Ishikawa (cell line): ENCODE measurements around the gene LYST.

Source experiments
- CEBPB ChIP-seq: IDR thresholded peaks from 2 replicates; pipeline ENCODE4 v1.6.1; 2012
- CREB1 ChIP-seq: IDR thresholded peaks from 2 replicates; pipeline ENCODE4 v1.6.1; 2012; ENCODE audit warnings: low read depth
- EGR1 ChIP-seq: IDR thresholded peaks from 2 replicates; pipeline ENCODE4 v1.6.1; 2012
- EP300 ChIP-seq: IDR thresholded peaks from 2 replicates; pipeline ENCODE4 v1.6.1; 2012; ENCODE audit warnings: borderline replicate concordance
- FOXM1 ChIP-seq: IDR thresholded peaks from 2 replicates; pipeline ENCODE4 v1.6.1; 2012; ENCODE audit warnings: low read depth, borderline replicate concordance
- MAX ChIP-seq: IDR thresholded peaks from 2 replicates; pipeline ENCODE4 v1.6.1; 2012
- NFIC ChIP-seq: IDR thresholded peaks from 2 replicates; pipeline ENCODE4 v1.6.1; 2012
- RAD21 ChIP-seq: IDR thresholded peaks from 2 replicates; pipeline ENCODE4 v1.6.1; 2012; ENCODE audit warnings: low read depth
- REST ChIP-seq: IDR thresholded peaks from 2 replicates; pipeline ENCODE4 v1.6.1; 2012; ENCODE audit warnings: low read depth, mild to moderate bottlenecking
- TAF1 ChIP-seq: IDR thresholded peaks from 2 replicates; pipeline ENCODE4 v1.6.1; 2012; ENCODE audit warnings: low read depth, mild to moderate bottlenecking
- TCF12 ChIP-seq: IDR thresholded peaks from 2 replicates; pipeline ENCODE4 v1.6.1; 2012; ENCODE audit warnings: low read depth
- TEAD4 ChIP-seq: IDR thresholded peaks from 2 replicates; pipeline ENCODE4 v1.6.1; 2012
- YY1 ChIP-seq: IDR thresholded peaks from 2 replicates; pipeline ENCODE4 v1.6.1; 2012; ENCODE audit warnings: low read depth
- ZBTB7A ChIP-seq: IDR thresholded peaks from 2 replicates; pipeline ENCODE4 v1.6.1; 2012; ENCODE audit warnings: low read depth

The LYST gene

GRCh38 chr1:235657747-235658526, 208.8 kb downstream of the LYST start:
- TF ChIP-seq CREB1: no peak
- no peak for TF ChIP-seq YY1
- TF ChIP-seq TCF12: no peak
- no peak for TF ChIP-seq EGR1
- TF ChIP-seq EP300: no peak
- TF ChIP-seq ZBTB7A: no peak
- no peak for TF ChIP-seq RAD21

- TF ChIP-seq RAD21: no peak
- TF ChIP-seq TAF1: no peak
- no peak for TF ChIP-seq NFIC
- no peak for TF ChIP-seq EP300
Observed at GRCh38 chr1:235657269-235657668, 209.4 kb downstream of the LYST start.

- no peak for TF ChIP-seq FOXM1
Observed at GRCh38 chr1:235652364-235652763, 214.3 kb downstream of the LYST start.

- no peak for TF ChIP-seq RAD21
- TF ChIP-seq TCF12: no peak
- no peak for TF ChIP-seq MAX
- no peak for TF ChIP-seq TEAD4
- TF ChIP-seq EGR1: no peak
- TF ChIP-seq CREB1: no peak
- no peak for TF ChIP-seq NFIC
Observed at GRCh38 chr1:235651170-235651806, 215.4 kb downstream of the LYST start.

- TF ChIP-seq MAX: 0 out of 2 replicates have a peak, but pooled peaks have one; percentile 16
- TF ChIP-seq YY1: no peak
Observed at GRCh38 chr1:235650341-235651169, 216.2 kb downstream of the LYST start.

GRCh38 chr1:235649368-235650163, 217.1 kb downstream of the LYST start, which contains the start of gene GNG4:
TSS of gene GNG4 (minus strand) at chr1:235649784. CDS start at chr1:235583838, 65,946 bp downstream.
- TF ChIP-seq TAF1 (no peak), CREB1 (peak; percentile 56; the same call in 1 of the 2 replicates), MAX (peak; percentile 42; the same call in 1 of the 2 replicates), CEBPB (no peak), ZBTB7A (peak; percentile 79)

GRCh38 chr1:235648954-235649367, 217.7 kb downstream of the LYST start:
- peak; percentile 40; the same call in 1 of the 2 replicates for TF ChIP-seq YY1
- TF ChIP-seq RAD21: no peak
- peak; percentile 71 for TF ChIP-seq MAX
- peak; percentile 92 for TF ChIP-seq REST
- no peak for TF ChIP-seq CREB1
- TF ChIP-seq NFIC: no peak
- no peak for TF ChIP-seq TAF1

- no peak for TF ChIP-seq REST
- no peak for TF ChIP-seq EGR1
- no peak for TF ChIP-seq TEAD4
- 0 out of 2 replicates have a peak, but pooled peaks have one; percentile 1 for TF ChIP-seq MAX
- TF ChIP-seq RAD21: no peak
- no peak for TF ChIP-seq TCF12
- TF ChIP-seq CREB1: no peak
Observed at GRCh38 chr1:235648407-235648907, 218.2 kb downstream of the LYST start.
